Measurements from ENCODE around the gene KCTD20. TPM values are rescaled to one million over a fixed set of nuclear protein-coding genes. Genes with fewer than 3 reads are reported as not detected.

KCTD20 gene
- total RNA-seq, 1 experiment from 2014 or later: 46.6 TPM

DNA sequence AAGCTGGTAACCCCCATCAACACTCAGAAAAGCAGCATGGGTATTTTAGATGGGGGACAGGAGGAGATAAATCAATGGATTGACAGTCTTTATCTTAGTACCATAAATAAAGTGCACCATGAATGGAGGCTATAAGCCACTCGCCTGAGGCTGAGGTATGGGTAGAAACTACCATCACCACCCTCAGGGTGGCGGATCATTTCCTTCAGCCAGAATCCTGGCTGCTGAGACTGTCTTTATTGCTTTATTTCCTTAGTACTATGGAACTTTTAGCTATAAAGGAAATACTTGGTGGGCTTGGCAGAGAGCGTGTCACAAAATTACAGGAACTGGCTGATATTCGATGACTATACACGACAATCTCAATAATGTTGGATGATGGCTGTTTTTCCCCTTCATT is 52.3 kb downstream of the KCTD20 start:
- H3K36me3 Mint-ChIP-seq (ENCODE audit: insufficient read depth, unreplicated experiment): peaks cover 71% of the 10 kb centered on the region

DNA sequence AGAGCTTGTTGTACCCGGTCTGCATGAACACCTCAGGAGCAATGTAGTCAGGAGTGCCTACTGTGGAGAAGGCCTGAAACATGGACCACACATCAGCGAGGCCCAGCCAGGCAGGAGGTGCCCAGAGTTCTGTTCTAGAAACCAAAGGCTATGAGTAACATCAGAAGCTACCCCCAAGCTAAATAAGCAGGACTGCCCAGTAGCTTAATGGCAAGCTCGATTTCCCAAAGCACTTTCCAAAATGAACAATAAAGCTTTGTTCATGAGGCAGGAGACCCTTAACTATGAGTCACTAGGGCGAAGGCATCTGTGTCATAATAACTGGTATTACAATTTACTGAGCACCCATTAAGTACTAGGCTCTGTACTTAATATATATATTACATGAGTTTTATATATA is 57.1 kb downstream of the KCTD20 start:
- Mint-ChIP-seq H3K4me3 (ENCODE audit: unreplicated experiment) (no peak overlapping the region), H3K9me3 (ENCODE audit: unreplicated experiment) (no peaks in the 10 kb centered on the region), H3K27me3 (ENCODE audit: insufficient read depth, unreplicated experiment) (no peaks in the 10 kb centered on the region), H3K27ac (ENCODE audit: low read depth, unreplicated experiment) (no peak overlapping the region), H3K4me1 (ENCODE audit: insufficient read depth, unreplicated experiment) (no peaks in the 10 kb centered on the region), H3K36me3 (ENCODE audit: insufficient read depth, unreplicated experiment) (peaks cover 67% of the 10 kb centered on the region)
- TF ChIP-seq, protein P1, sequence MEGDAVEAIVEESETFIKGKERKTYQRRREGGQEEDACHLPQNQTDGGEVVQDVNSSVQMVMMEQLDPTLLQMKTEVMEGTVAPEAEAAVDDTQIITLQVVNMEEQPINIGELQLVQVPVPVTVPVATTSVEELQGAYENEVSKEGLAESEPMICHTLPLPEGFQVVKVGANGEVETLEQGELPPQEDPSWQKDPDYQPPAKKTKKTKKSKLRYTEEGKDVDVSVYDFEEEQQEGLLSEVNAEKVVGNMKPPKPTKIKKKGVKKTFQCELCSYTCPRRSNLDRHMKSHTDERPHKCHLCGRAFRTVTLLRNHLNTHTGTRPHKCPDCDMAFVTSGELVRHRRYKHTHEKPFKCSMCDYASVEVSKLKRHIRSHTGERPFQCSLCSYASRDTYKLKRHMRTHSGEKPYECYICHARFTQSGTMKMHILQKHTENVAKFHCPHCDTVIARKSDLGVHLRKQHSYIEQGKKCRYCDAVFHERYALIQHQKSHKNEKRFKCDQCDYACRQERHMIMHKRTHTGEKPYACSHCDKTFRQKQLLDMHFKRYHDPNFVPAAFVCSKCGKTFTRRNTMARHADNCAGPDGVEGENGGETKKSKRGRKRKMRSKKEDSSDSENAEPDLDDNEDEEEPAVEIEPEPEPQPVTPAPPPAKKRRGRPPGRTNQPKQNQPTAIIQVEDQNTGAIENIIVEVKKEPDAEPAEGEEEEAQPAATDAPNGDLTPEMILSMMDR (IDR thresholded peaks at IDR 0.05; ENCODE audit: unreplicated experiment): no peak
- intact Hi-C loops (cut with micrococcal nuclease): no loop called here
- CTCF ChIA-PET: interaction anchor here (0.6 kb wide), 1 partner anchor 202 kb away, joined by 3 read pairs; no protein-coding TSS in a partner anchor
- no TSS peak for BruUV-seq (replicated peaks)
- POLR2A ChIA-PET: interaction anchor here (0.7 kb wide), 1 partner anchor 94 kb away, joined by 3 read pairs; no protein-coding TSS in a partner anchor
- no peak for DNase-seq (ENCODE audit: unreplicated experiment)

More for the DNA sequence above, 52.3 kb downstream of the KCTD20 start:
- H3K9me3 Mint-ChIP-seq (ENCODE audit: unreplicated experiment): no peaks in the 10 kb centered on the region
- POLR2A ChIA-PET: interaction anchor here (0.6 to 1.0 kb wide), 4 partner anchors 9 to 172 kb away, joined by 3 to 6 read pairs (median 3); no protein-coding TSS in a partner anchor
- CTCF ChIA-PET: interaction anchor here (0.5 to 1.1 kb wide), 2 partner anchors 85 to 99 kb away, joined by 3 to 4 read pairs; no protein-coding TSS in a partner anchor
- H3K4me3 Mint-ChIP-seq (ENCODE audit: unreplicated experiment): no peak overlapping the region
- DNase-seq (ENCODE audit: unreplicated experiment): no peak
- no TSS peak for BruUV-seq (replicated peaks)
- TF ChIP-seq, protein P1 (IDR thresholded peaks at IDR 0.05; ENCODE audit: unreplicated experiment): no peak
- intact Hi-C loops (cut with micrococcal nuclease): no loop called here
- no peaks in the 10 kb centered on the region for H3K27me3 Mint-ChIP-seq (ENCODE audit: insufficient read depth, unreplicated experiment)
- H3K4me1 Mint-ChIP-seq (ENCODE audit: insufficient read depth, unreplicated experiment): peaks cover 10% of the 10 kb centered on the region
- H3K27ac Mint-ChIP-seq (ENCODE audit: low read depth, unreplicated experiment): no peak overlapping the region

DNA sequence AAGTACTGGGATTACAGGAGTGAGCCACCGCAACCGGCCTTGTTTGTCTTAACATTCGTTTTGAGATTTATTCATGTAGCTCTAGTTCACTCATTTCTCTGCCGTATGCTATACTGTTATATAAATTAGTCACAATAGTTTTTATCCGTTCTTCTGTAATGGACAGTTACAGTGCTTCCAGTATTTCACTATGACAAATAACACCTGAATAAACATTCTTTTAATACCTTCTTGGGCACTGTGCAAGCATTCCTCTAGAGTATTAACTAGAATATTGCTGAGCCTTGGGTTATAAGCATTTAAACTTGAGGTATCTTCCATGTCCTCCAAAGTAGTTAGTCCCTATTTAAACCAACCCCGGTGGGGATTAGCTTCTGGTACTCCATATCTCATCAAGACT is 58.9 kb downstream of the KCTD20 start:
- POLR2A ChIA-PET: no interaction called here
- no peak overlapping the region for H3K4me3 Mint-ChIP-seq (ENCODE audit: unreplicated experiment)
- intact Hi-C loops (cut with micrococcal nuclease): no loop called here
- CTCF ChIA-PET: interaction anchor here (0.6 to 0.7 kb wide), 2 partner anchors 40 to 63 kb away, joined by 3 to 4 read pairs; no protein-coding TSS in a partner anchor
- no peak overlapping the region for H3K27ac Mint-ChIP-seq (ENCODE audit: low read depth, unreplicated experiment)
- DNase-seq (ENCODE audit: unreplicated experiment): no peak
- H3K36me3 Mint-ChIP-seq (ENCODE audit: insufficient read depth, unreplicated experiment): peaks cover 56% of the 10 kb centered on the region
- TF ChIP-seq, protein P1 (IDR thresholded peaks at IDR 0.05; ENCODE audit: unreplicated experiment): no peak
- no peaks in the 10 kb centered on the region for H3K9me3 Mint-ChIP-seq (ENCODE audit: unreplicated experiment)
- no peaks in the 10 kb centered on the region for H3K4me1 Mint-ChIP-seq (ENCODE audit: insufficient read depth, unreplicated experiment)
- no TSS peak for BruUV-seq (replicated peaks)
- H3K27me3 Mint-ChIP-seq (ENCODE audit: insufficient read depth, unreplicated experiment): no peaks in the 10 kb centered on the region

DNA sequence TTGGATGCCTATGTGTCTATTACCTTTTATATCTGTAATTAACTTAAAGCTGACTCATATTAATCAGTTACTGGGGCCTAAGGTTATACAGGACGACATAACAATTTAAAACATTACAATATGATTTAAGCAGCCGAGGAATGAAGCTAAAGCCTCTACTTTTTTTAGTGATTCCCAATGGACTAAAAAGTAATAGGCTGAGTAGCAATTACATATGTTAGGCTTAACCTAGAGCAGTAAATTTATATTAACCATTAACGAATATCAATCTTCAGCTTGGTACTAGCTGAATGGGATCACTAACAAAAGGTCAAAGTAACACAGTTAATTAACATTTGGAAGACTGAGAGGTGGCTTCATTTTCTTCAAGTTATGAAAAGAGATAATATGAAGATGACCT is 61.4 kb downstream of the KCTD20 start:
- BruUV-seq (replicated peaks): no TSS peak
- Mint-ChIP-seq H3K27me3 (ENCODE audit: insufficient read depth, unreplicated experiment) (no peaks in the 10 kb centered on the region), H3K9me3 (ENCODE audit: unreplicated experiment) (no peaks in the 10 kb centered on the region), H3K36me3 (ENCODE audit: insufficient read depth, unreplicated experiment) (peaks cover 43% of the 10 kb centered on the region), H3K4me1 (ENCODE audit: insufficient read depth, unreplicated experiment) (no peaks in the 10 kb centered on the region), H3K27ac (ENCODE audit: low read depth, unreplicated experiment) (no peak overlapping the region), H3K4me3 (ENCODE audit: unreplicated experiment) (no peak overlapping the region)
- DNase-seq (ENCODE audit: unreplicated experiment): no peak
- CTCF ChIA-PET: no interaction called here
- intact Hi-C loops (cut with micrococcal nuclease): no loop called here
- POLR2A ChIA-PET: interaction anchor here (1.3 to 1.4 kb wide), 2 partner anchors 9 to 106 kb away, joined by 3 to 6 read pairs; no protein-coding TSS in a partner anchor
- TF ChIP-seq, protein P1 (IDR thresholded peaks at IDR 0.05; ENCODE audit: unreplicated experiment): no peak

All from MCF 10A (cell line).